HEK293 (cell line): ENCODE results near the gene PILRA.

Source experiments
- BCL6B ChIP-seq: fragments of 450-650 bp; formaldehyde crosslinking; IDR thresholded peaks from 2 replicates; pipeline ENCODE4 v1.5.1; 2017; ENCODE audit warnings: missing biosample characterization, missing genetic modification characterization
- GLI2 ChIP-seq: fragments of 450-650 bp; formaldehyde crosslinking; IDR thresholded peaks from 2 replicates; pipeline ENCODE4; 2017; ENCODE audit warnings: missing biosample characterization, missing genetic modification characterization, low read depth, borderline replicate concordance
- GLIS1 ChIP-seq: fragments of 450-650 bp; formaldehyde crosslinking; IDR thresholded peaks from 2 replicates; pipeline ENCODE4 v1.5.1; 2016; ENCODE audit warnings: missing biosample characterization, missing genetic modification characterization
- HOXA7 ChIP-seq: sonication (generic); formaldehyde crosslinking; IDR thresholded peaks from 2 replicates; pipeline ENCODE4 v1.8.1; 2022; ENCODE audit warnings: missing genetic modification reagents, borderline replicate concordance
- OVOL3 ChIP-seq: fragments of 450-650 bp; formaldehyde crosslinking; IDR thresholded peaks from 2 replicates; pipeline ENCODE4 v1.5.1; 2016; ENCODE audit warnings: missing biosample characterization, missing genetic modification characterization
- PBX3 ChIP-seq: sonication (generic); formaldehyde crosslinking; IDR thresholded peaks from 2 replicates; pipeline ENCODE4 v1.8.1; 2022; ENCODE audit warnings: mild to moderate bottlenecking, moderate library complexity, missing genetic modification reagents
- PRDM6 ChIP-seq: fragments of 450-650 bp; formaldehyde crosslinking; IDR thresholded peaks from 2 replicates; pipeline ENCODE4 v1.5.1; 2017; ENCODE audit warnings: missing biosample characterization, missing genetic modification characterization
- SP3 ChIP-seq: fragments of 450-650 bp; formaldehyde crosslinking; IDR thresholded peaks from 2 replicates; pipeline ENCODE4 v1.5.1; 2016; ENCODE audit warnings: missing biosample characterization, missing genetic modification characterization
- SP7 ChIP-seq: fragments of 450-650 bp; formaldehyde crosslinking; IDR thresholded peaks from 2 replicates; pipeline ENCODE4 v1.5.1; 2016; ENCODE audit warnings: missing biosample characterization, missing genetic modification characterization
- ZBTB1 ChIP-seq: fragments of 450-650 bp; formaldehyde crosslinking; IDR thresholded peaks from 2 replicates; pipeline ENCODE4 v1.5.1; 2016; ENCODE audit warnings: missing biosample characterization, missing genetic modification characterization
- ZBTB7A ChIP-seq: fragments of 450-650 bp; formaldehyde crosslinking; IDR thresholded peaks from 2 replicates; pipeline ENCODE4 v1.5.1; 2016; ENCODE audit warnings: low read depth, missing biosample characterization, missing genetic modification characterization
- ZEB2 ChIP-seq: fragments of 450-650 bp; formaldehyde crosslinking; IDR thresholded peaks from 2 replicates; pipeline ENCODE4 v1.5.1; 2016; ENCODE audit warnings: missing biosample characterization, missing genetic modification characterization
- ZFHX2 ChIP-seq: fragments of 450-650 bp; formaldehyde crosslinking; conservative IDR thresholded peaks from 2 replicates; pipeline ENCODE4 v1.5.1; 2016; ENCODE audit warnings: missing biosample characterization, missing genetic modification characterization
- ZFP37 ChIP-seq: fragments of 450-650 bp; formaldehyde crosslinking; IDR thresholded peaks from 2 replicates; pipeline ENCODE4 v1.5.1; 2016; ENCODE audit warnings: missing biosample characterization, missing genetic modification characterization
- ZNF133 ChIP-seq: fragments of 450-650 bp; formaldehyde crosslinking; IDR thresholded peaks from 2 replicates; pipeline ENCODE4 v1.5.1; 2016; ENCODE audit warnings: missing biosample characterization, missing genetic modification characterization
- ZNF2 ChIP-seq: fragments of 450-650 bp; formaldehyde crosslinking; IDR thresholded peaks from 2 replicates; pipeline ENCODE4 v1.5.1; 2016; ENCODE audit warnings: missing biosample characterization, missing genetic modification characterization
- ZNF26 ChIP-seq: fragments of 450-650 bp; formaldehyde crosslinking; IDR thresholded peaks from 2 replicates; pipeline ENCODE4 v1.5.1; 2016; ENCODE audit warnings: missing biosample characterization, missing genetic modification characterization
- ZNF302 ChIP-seq: fragments of 450-650 bp; formaldehyde crosslinking; IDR thresholded peaks from 2 replicates; pipeline ENCODE4 v1.5.1; 2016; ENCODE audit warnings: missing biosample characterization, missing genetic modification characterization, low read depth
- ZNF311 ChIP-seq: fragments of 450-650 bp; formaldehyde crosslinking; IDR thresholded peaks from 2 replicates; pipeline ENCODE4 v1.5.1; 2017; ENCODE audit warnings: missing biosample characterization, missing genetic modification characterization, borderline replicate concordance
- ZNF324 ChIP-seq: fragments of 450-650 bp; formaldehyde crosslinking; IDR thresholded peaks from 2 replicates; pipeline ENCODE4 v1.5.1; 2016; ENCODE audit warnings: missing biosample characterization, missing genetic modification characterization
- ZNF521 ChIP-seq: fragments of 450-650 bp; formaldehyde crosslinking; IDR thresholded peaks from 2 replicates; pipeline ENCODE4 v1.5.1; 2017; ENCODE audit warnings: missing biosample characterization, mild to moderate bottlenecking, missing genetic modification characterization
- ZNF561 ChIP-seq: fragments of 450-650 bp; IDR thresholded peaks from 2 replicates; pipeline ENCODE4 v1.5.1; 2018; ENCODE audit warnings: missing biosample characterization, missing genetic modification characterization, borderline replicate concordance
- ZNF596 ChIP-seq: fragments of 450-650 bp; IDR thresholded peaks from 2 replicates; pipeline ENCODE4 v1.5.0; 2018; ENCODE audit warnings: missing biosample characterization, mild to moderate bottlenecking, missing genetic modification characterization, moderate library complexity
- ZNF707 ChIP-seq: fragments of 450-650 bp; formaldehyde crosslinking; IDR thresholded peaks from 2 replicates; pipeline ENCODE4 v1.5.1; 2016; ENCODE audit warnings: missing biosample characterization, missing genetic modification characterization
- ZNF785 ChIP-seq: fragments of 450-650 bp; formaldehyde crosslinking; IDR thresholded peaks from 2 replicates; pipeline ENCODE4 v1.5.1; 2016; ENCODE audit warnings: missing biosample characterization, missing genetic modification characterization
- ZSCAN30 ChIP-seq: fragments of 450-650 bp; IDR thresholded peaks from 2 replicates; pipeline ENCODE4 v1.5.1; 2018; ENCODE audit warnings: missing biosample characterization, mild to moderate bottlenecking, missing genetic modification characterization, moderate library complexity
- TF ChIP-seq, protein P1 (sequence below): fragments of 450-650 bp; formaldehyde crosslinking; IDR thresholded peaks from 2 replicates; pipeline ENCODE4 v1.5.1; 2017; ENCODE audit warnings: missing biosample characterization, mild to moderate bottlenecking, missing genetic modification characterization, moderate library complexity
- TF ChIP-seq, protein P2 (sequence below): fragments of 450-650 bp; formaldehyde crosslinking; IDR thresholded peaks from 2 replicates; pipeline ENCODE4 v1.5.1; 2016; ENCODE audit warnings: missing biosample characterization, missing genetic modification characterization

PILRA gene

DNA sequence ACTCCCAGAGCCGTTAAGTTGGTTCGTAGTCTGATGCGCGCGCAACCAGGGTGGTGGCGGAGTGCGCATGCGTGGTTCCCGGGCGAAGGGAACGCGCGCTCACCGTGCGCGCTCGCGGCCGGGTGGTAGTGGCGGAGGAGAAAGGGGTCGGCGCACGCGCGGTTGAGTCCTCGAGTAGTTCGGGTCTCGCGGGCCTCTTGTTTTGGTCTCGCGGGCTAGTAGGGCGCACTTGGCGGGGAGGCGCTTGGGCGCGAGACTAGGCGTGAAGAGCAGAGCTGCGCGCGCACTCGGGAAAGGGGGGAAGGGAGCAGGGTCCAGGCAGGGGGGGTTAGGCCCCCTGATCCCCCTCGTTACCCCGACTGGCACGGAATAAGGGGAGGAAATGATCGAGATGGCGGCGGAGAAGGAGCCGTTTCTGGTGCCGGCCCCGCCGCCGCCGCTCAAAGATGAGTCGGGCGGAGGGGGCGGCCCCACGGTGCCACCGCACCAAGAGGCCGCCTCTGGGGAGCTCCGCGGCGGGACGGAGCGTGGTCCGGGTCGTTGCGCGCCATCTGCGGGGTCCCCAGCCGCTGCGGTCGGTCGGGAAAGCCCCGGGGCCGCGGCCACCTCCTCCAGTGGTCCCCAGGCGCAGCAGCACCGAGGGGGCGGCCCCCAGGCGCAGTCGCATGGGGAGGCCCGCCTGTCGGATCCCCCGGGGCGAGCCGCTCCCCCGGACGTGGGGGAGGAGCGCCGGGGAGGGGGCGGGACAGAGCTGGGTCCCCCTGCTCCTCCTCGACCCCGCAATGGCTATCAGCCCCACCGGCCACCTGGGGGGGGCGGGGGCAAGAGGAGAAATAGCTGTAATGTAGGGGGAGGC lies 56.6 kb downstream of the PILRA start, which contains the start of gene MEPCE (continued):
- TF ChIP-seq ZNF311 (tag by site-specific recombination) (no peak), ZFHX2 (tag by site-specific recombination) (peak; percentile 77), GLI2 (no peak), ZBTB7A (tag by site-specific recombination) (peak; percentile 16; the same call in 1 of the 2 replicates), ZNF324 (tag by site-specific recombination) (0 out of 2 replicates have a peak, but pooled peaks have one; percentile 12), SP7 (tag by site-specific recombination) (peak; percentile 41), SP3 (peak; percentile 62; the same call in 1 of the 2 replicates), GLIS1 (tag by site-specific recombination) (peak; percentile 98), OVOL3 (tag by site-specific recombination) (no peak), ZNF785 (tag by site-specific recombination) (no peak), ZEB2 (tag by site-specific recombination) (0 out of 2 replicates have a peak, but pooled peaks have one; percentile 11), ZNF133 (tag by site-specific recombination) (no peak), ZSCAN30 (tag by site-specific recombination) (0 out of 2 replicates have a peak, but pooled peaks have one; percentile 54), HOXA7 (no peak), ZFP37 (tag by site-specific recombination) (0 out of 2 replicates have a peak, but pooled peaks have one; percentile 1), BCL6B (tag by site-specific recombination) (no peak), PRDM6 (tag by site-specific recombination) (no peak), ZNF561 (tag by site-specific recombination) (peak; percentile 58; the same call in 1 of the 2 replicates), ZBTB1 (tag by site-specific recombination) (no peak), ZNF2 (tag by site-specific recombination) (no peak), ZNF26 (tag by site-specific recombination) (no peak), PBX3 (0 out of 2 replicates have a peak, but pooled peaks have one; percentile 2), ZNF302 (tag by site-specific recombination) (no peak), ZNF707 (tag by site-specific recombination) (no peak), ZNF521 (no peak), ZNF596 (tag by site-specific recombination) (0 out of 2 replicates have a peak, but pooled peaks have one; percentile 40)
- TF ChIP-seq, protein P1, sequence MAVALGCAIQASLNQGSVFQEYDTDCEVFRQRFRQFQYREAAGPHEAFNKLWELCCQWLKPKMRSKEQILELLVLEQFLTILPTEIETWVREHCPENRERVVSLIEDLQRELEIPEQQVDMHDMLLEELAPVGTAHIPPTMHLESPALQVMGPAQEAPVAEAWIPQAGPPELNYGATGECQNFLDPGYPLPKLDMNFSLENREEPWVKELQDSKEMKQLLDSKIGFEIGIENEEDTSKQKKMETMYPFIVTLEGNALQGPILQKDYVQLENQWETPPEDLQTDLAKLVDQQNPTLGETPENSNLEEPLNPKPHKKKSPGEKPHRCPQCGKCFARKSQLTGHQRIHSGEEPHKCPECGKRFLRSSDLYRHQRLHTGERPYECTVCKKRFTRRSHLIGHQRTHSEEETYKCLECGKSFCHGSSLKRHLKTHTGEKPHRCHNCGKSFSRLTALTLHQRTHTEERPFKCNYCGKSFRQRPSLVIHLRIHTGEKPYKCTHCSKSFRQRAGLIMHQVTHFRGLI (tag by site-specific recombination), result peak; percentile 56; the same call in 1 of the 2 replicates
- TF ChIP-seq, protein P2, sequence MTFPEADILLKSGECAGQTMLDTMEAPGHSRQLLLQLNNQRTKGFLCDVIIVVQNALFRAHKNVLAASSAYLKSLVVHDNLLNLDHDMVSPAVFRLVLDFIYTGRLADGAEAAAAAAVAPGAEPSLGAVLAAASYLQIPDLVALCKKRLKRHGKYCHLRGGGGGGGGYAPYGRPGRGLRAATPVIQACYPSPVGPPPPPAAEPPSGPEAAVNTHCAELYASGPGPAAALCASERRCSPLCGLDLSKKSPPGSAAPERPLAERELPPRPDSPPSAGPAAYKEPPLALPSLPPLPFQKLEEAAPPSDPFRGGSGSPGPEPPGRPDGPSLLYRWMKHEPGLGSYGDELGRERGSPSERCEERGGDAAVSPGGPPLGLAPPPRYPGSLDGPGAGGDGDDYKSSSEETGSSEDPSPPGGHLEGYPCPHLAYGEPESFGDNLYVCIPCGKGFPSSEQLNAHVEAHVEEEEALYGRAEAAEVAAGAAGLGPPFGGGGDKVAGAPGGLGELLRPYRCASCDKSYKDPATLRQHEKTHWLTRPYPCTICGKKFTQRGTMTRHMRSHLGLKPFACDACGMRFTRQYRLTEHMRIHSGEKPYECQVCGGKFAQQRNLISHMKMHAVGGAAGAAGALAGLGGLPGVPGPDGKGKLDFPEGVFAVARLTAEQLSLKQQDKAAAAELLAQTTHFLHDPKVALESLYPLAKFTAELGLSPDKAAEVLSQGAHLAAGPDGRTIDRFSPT (tag by site-specific recombination), result no peak
